Mononuclear cell (primary cell): ENCODE results near the gene CXCL3. TPM values are rescaled to one million over a fixed set of nuclear protein-coding genes. Genes with fewer than 3 reads are reported as not detected.
"Not testable (repeated sequence)": the region's sequence is repeated elsewhere in the genome, so short reads cannot be mapped to it uniquely, and the experiment has no call there.

ENCODE experiments used
- H3K27me3 ChIP-seq: 2 replicates; pipeline ENCODE4 v1.6.0; 2011; ENCODE audit warnings: low read length, control low read depth; ENCODE audit not compliant: insufficient read depth
- H3K4me1 ChIP-seq: 2 replicates; pipeline ENCODE4 v1.5.1; 2011; ENCODE audit warnings: mild to moderate bottlenecking, low read length, control low read depth; ENCODE audit not compliant: insufficient read depth
- H3K4me3 ChIP-seq: 2 replicates; pipeline ENCODE4 v1.5.1; 2011; ENCODE audit warnings: mild to moderate bottlenecking, low read length, moderate library complexity
- H3K9me3 ChIP-seq: 2 replicates; pipeline ENCODE4 v1.5.1; 2011; ENCODE audit warnings: low read depth, mild to moderate bottlenecking, control low read depth, low read length
- total RNA-seq: library from RNA; depleted of rRNA; stranded (reverse); fragments of >200 nt; gene quantifications from one replicate; pipeline ENCODE4 v1.2.3, GENCODE V29; 2012

CXCL3 gene
- 46.6 TPM for total RNA-seq

- H3K4me3 ChIP-seq, result peak within 1 kb of the TSS; percentile 51
- no peaks in the 10 kb centered on the region for H3K9me3 ChIP-seq
- peaks cover 23% of the 10 kb centered on the region for H3K4me1 ChIP-seq
- peaks cover 31% of the 10 kb centered on the region for H3K27me3 ChIP-seq
Observed at GRCh38 chr4:74038425-74039314, at the start of gene CXCL3. CXCL3 (minus strand) TSS chr4:74038689; CDS start chr4:74038611, 78 bp downstream.

DNA sequence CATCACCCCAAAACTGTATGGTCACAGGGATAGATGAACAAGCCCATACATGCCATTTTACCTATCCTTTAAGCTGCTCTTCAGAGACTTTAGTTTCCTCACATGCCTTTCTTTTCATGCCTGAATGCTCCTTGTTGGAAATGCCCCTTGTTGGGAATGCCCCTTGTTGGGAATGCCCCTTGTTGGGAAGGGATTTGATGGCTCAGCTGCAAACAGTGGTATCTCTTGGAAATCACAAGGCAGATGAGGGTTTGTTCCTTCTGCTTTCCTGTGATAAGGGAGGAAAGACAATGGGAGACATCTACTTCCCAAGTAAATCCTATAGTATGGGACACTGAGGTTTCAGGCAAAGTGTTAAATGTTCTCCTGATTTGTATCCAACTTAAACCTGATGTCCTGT is 49.0 kb upstream of the CXCL3 start:
- Histone ChIP-seq H3K27me3 (peaks cover 4% of the 10 kb centered on the region), H3K9me3 (no peaks in the 10 kb centered on the region), H3K4me1 (peaks cover 26% of the 10 kb centered on the region), H3K4me3 (no peak overlapping the region)

- H3K27me3 ChIP-seq, result peaks cover 4% of the 10 kb centered on the region
- H3K4me3 ChIP-seq, result no peak overlapping the region
- H3K9me3 ChIP-seq, result no peaks in the 10 kb centered on the region
- H3K4me1 ChIP-seq, result peaks cover 39% of the 10 kb centered on the region
Observed at GRCh38 chr4:74085669-74086068, 47.2 kb upstream of the CXCL3 start.

DNA sequence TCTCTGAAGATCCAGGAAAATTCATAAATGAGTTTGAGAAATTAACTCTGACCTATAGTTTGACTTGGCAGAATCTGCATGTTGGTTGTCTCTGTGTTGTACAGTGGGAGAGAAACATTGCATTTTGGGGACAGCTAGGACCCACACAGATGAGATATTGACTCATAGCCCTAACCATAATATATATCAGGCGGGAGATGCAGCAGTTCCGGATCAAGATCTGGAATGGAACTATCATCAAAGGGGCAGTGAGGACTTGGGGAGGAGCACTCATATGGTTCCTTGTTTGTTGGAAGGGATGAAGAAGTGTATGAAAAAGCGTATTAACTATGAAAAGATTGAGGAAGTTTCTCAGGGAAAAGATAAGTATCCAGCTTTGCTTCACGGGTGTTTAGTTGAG is 46.5 kb upstream of the CXCL3 start:
- Histone ChIP-seq H3K4me1 (peaks cover 40% of the 10 kb centered on the region), H3K27me3 (peaks cover 4% of the 10 kb centered on the region), H3K9me3 (no peaks in the 10 kb centered on the region), H3K4me3 (no peak overlapping the region)

- Histone ChIP-seq H3K4me3 (no peak overlapping the region), H3K4me1 (peaks cover 54% of the 10 kb centered on the region), H3K9me3 (no peaks in the 10 kb centered on the region), H3K27me3 (peaks cover 4% of the 10 kb centered on the region)
Observed at GRCh38 chr4:74083546-74083945, 45.1 kb upstream of the CXCL3 start.

GRCh38 chr4:74081035-74081434 is 42.5 kb upstream of the CXCL3 start:
- Histone ChIP-seq H3K4me1 (peaks cover 55% of the 10 kb centered on the region), H3K27me3 (no peaks in the 10 kb centered on the region), H3K4me3 (no peak overlapping the region), H3K9me3 (no peaks in the 10 kb centered on the region)

- H3K4me3 ChIP-seq, result not testable (repeated sequence)
Observed at GRCh38 chr4:74080351-74080750, 41.9 kb upstream of the CXCL3 start.

GRCh38 chr4:74079024-74079423 is 40.5 kb upstream of the CXCL3 start:
- H3K4me1 ChIP-seq, result peaks cover 44% of the 10 kb centered on the region
- not testable (repeated sequence) for H3K4me3 ChIP-seq, H3K9me3 ChIP-seq, H3K27me3 ChIP-seq

More at GRCh38 chr4:74080351-74080750, 41.9 kb upstream of the CXCL3 start:
- H3K4me1 ChIP-seq, result peaks cover 55% of the 10 kb centered on the region
- H3K9me3 ChIP-seq, H3K27me3 ChIP-seq: not testable (repeated sequence)

DNA sequence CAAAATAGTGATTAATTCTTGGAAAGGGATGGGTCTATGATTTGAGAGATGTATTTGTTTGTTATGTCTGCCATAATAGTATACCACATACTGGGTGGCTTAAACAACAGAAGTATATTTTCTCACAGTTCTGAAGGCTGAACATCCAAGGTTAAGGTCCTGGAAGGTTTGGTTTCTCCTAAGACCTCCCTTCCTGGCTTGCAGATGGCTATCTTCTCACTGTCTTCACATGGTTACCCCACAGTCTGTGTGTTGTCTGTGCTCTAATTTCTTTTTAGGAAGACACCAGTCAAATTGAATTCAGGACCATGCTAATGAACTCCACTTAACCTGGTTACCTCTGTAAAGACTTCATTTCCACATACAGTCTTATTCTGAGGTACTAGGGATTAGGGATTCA is 34.9 kb upstream of the CXCL3 start:
- no peaks in the 10 kb centered on the region for H3K27me3 ChIP-seq
- no peak overlapping the region for H3K4me3 ChIP-seq
- H3K9me3 ChIP-seq, result no peaks in the 10 kb centered on the region
- no peaks in the 10 kb centered on the region for H3K4me1 ChIP-seq

GRCh38 chr4:74072739-74073138 is 34.2 kb upstream of the CXCL3 start:
- Histone ChIP-seq H3K9me3 (no peaks in the 10 kb centered on the region), H3K4me1 (no peaks in the 10 kb centered on the region), H3K4me3 (no peak overlapping the region), H3K27me3 (no peaks in the 10 kb centered on the region)

DNA sequence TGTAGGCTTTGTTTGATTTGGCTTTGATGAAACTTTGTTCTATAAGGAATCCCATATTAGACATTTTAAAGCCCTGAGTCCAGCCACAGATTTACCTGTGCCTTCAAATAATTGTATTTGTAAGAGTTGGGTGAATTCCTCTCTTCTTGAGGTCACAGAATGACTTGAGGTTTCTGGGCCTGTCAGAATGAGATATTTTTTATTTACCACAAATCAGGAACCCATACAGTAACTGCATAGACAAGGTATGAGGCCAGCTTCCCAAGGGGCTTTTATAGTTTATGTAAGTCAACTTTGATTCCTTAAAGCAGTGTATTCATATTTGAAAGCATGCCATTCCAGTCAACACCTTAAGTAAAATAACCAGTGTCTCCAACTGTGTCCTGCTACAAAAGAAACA is 29.1 kb upstream of the CXCL3 start:
- Histone ChIP-seq H3K4me3 (no peak overlapping the region), H3K27me3 (no peaks in the 10 kb centered on the region), H3K4me1 (no peaks in the 10 kb centered on the region), H3K9me3 (no peaks in the 10 kb centered on the region)

DNA sequence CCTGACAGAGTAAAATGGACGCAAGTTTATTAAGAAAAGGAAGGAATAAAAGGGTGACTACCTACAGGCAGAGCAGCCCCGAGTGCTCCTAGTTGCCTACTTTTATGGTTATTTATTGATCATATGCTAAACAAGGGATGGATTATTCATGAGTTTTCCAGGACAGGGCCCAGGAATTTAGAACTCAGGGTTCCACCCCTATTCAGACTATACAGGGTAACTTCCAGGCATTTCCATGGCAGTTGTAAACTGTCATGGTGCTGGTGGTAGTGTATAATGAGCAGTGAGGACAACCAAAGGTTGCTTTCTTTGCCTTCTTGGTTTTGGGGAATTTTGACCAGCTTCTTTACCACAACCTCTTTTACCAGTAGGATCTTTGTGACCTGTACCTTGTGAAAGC is 27.7 kb upstream of the CXCL3 start:
- no peaks in the 10 kb centered on the region for H3K27me3 ChIP-seq
- H3K4me1 ChIP-seq, result no peaks in the 10 kb centered on the region
- H3K4me3 ChIP-seq, result no peak overlapping the region
- H3K9me3 ChIP-seq, result no peaks in the 10 kb centered on the region

GRCh38 chr4:74065115-74065642 is 26.7 kb upstream of the CXCL3 start:
- Histone ChIP-seq H3K27me3 (no peaks in the 10 kb centered on the region), H3K4me1 (no peaks in the 10 kb centered on the region), H3K4me3 (no peak overlapping the region), H3K9me3 (no peaks in the 10 kb centered on the region)

- H3K4me3 ChIP-seq, result no peak overlapping the region
- H3K9me3 ChIP-seq, result no peaks in the 10 kb centered on the region
- no peaks in the 10 kb centered on the region for H3K27me3 ChIP-seq
- no peaks in the 10 kb centered on the region for H3K4me1 ChIP-seq
Observed at GRCh38 chr4:74063859-74064258, 25.4 kb upstream of the CXCL3 start.

DNA sequence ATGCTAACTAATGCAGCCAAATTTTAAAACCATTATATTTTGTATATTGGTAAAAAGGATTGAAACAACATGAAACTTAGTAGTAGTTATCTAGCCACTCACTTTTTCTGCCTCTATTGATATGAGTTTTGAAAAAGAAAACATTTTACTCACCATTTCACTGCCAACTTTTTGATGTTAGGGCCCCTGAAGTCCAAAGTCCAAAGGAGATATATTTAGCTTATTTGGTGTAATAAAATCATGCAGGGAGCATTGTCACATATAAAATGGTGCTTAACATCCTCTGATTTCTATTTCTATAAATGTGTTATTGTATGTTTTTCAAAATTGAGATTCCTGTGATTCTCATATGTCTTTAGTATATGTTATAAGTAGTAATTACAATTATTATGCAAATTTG is 24.5 kb upstream of the CXCL3 start:
- no peaks in the 10 kb centered on the region for H3K9me3 ChIP-seq
- H3K27me3 ChIP-seq, result no peaks in the 10 kb centered on the region
- no peaks in the 10 kb centered on the region for H3K4me1 ChIP-seq
- no peak overlapping the region for H3K4me3 ChIP-seq

- no peaks in the 10 kb centered on the region for H3K4me1 ChIP-seq
- H3K27me3 ChIP-seq, result no peaks in the 10 kb centered on the region
- H3K4me3 ChIP-seq, result no peak overlapping the region
- H3K9me3 ChIP-seq, result no peaks in the 10 kb centered on the region
Observed at GRCh38 chr4:74061430-74061829, 22.9 kb upstream of the CXCL3 start.
